Astrocyte (in vitro differentiated cells and primary cell): Measurements from ENCODE around the gene IDH3A.

Experiments
- CTCF ChIP-seq: IDR thresholded peaks from 2 replicates; pipeline ENCODE4 v1.5.1; 2011; ENCODE audit warnings: low read depth, mild to moderate bottlenecking, inconsistent platforms, low read length, moderate library complexity; ENCODE audit not compliant: insufficient read depth
- EZH2 ChIP-seq: IDR thresholded peaks from 2 replicates; pipeline ENCODE4 v1.6.1; 2012; ENCODE audit warnings: mild to moderate bottlenecking, low read length, inconsistent platforms; ENCODE audit not compliant: insufficient read depth

GRCh38 chr15:78193731-78194567 is 44.8 kb downstream of the IDH3A start:
- TF ChIP-seq CTCF (no peak), EZH2 (no peak)
